ENCODE results near the gene KDM6A. TPM values are rescaled to one million over a fixed set of nuclear protein-coding genes. Genes with fewer than 3 reads are reported as not detected.
"Not testable (repeated sequence)": the region's sequence is repeated elsewhere in the genome, so short reads cannot be mapped to it uniquely, and the experiment has no call there.

Gene KDM6A
- total and polyA plus RNA-seq, 9 of the 15 experiments (the other 6 are each of a cell fraction or from before 2014, with no cell fraction given): 8.4 to 34.3 (median 22.9) TPM

DNA sequence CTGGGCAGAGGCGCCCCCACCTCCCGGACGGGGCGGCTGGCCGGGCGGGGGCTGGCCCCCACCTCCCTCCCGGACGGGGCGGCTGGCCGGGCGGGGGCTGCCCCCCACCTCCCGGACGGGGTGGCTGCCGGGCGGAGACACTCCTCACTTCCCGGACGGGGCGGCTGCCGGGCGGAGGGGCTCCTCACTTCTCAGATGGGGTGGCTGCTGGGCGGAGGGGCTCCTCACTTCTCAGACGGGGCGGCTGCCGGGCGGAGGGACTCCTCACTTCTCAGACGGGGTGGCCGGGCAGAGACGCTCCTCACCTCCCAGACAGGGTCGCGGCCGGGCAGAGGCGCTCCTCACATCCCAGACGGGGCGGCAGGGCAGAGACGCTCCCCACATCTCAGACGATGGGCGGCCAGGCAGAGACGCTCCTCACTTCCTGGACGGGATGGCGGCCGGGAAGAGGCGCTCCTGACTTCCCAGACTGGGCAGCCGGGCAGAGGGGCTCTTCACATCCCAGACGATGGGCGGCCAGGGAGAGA, 38.1 kb downstream of the KDM6A start:
- in situ Hi-C loops (cut with MboI); H3K9ac ChIP-seq (ENCODE audit: insufficient read depth in 1 of 2, low read depth in 2 of 2, low read length in 2 of 2); POLR2A ChIA-PET; H3K27me3 ChIP-seq (ENCODE audit: control insufficient read depth in 2 of 2, insufficient read depth in 2 of 2, low read length in 2 of 2); H3K27ac ChIP-seq (ENCODE audit: extremely low read depth, low read depth, low read length); H3K36me3 ChIP-seq (ENCODE audit: control insufficient read depth, insufficient read depth, low read length); H3K9me3 ChIP-seq (replicated peaks; ENCODE audit: control insufficient read depth, insufficient read depth, low read depth, low read length); H3K9me1 ChIP-seq (ENCODE audit: control insufficient read depth, insufficient read depth, low read length); ATAC-seq; BruUV-seq (replicated peaks); CTCF ChIA-PET (ENCODE audit: low intra/inter-chr PET ratio); FAIRE-seq; DNase-seq (ENCODE audit: extremely low read depth in 1 of 4, low spot score in 3 of 4); H3K4me2 ChIP-seq (ENCODE audit: insufficient read depth, low read length); H3K4me3 ChIP-seq; H2AFZ ChIP-seq (ENCODE audit: low read depth, low read length): not testable (repeated sequence)
- H4K20me1 ChIP-seq (replicated peaks; ENCODE audit: control insufficient read depth, insufficient read depth, low read length): peaks cover 15% of the 10 kb centered on the region; the same call in 1 of the 2 replicates
- peaks cover 89% of the 10 kb centered on the region for H3K79me2 ChIP-seq (ENCODE audit: control insufficient read depth, insufficient read depth, low read length)
- WGBS (ENCODE audit: insufficient coverage, low coverage, missing lambda C conversion rate): 92% methylated on average over 5 of the region's 45 CpGs
- TF ChIP-seq, protein P1, sequence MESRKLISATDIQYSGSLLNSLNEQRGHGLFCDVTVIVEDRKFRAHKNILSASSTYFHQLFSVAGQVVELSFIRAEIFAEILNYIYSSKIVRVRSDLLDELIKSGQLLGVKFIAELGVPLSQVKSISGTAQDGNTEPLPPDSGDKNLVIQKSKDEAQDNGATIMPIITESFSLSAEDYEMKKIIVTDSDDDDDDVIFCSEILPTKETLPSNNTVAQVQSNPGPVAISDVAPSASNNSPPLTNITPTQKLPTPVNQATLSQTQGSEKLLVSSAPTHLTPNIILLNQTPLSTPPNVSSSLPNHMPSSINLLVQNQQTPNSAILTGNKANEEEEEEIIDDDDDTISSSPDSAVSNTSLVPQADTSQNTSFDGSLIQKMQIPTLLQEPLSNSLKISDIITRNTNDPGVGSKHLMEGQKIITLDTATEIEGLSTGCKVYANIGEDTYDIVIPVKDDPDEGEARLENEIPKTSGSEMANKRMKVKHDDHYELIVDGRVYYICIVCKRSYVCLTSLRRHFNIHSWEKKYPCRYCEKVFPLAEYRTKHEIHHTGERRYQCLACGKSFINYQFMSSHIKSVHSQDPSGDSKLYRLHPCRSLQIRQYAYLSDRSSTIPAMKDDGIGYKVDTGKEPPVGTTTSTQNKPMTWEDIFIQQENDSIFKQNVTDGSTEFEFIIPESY (CRISPR knock-in tag; IDR thresholded peaks at IDR 0.05): peak; percentile 78
- peaks cover 17 to 49% of the 10 kb centered on the region in 2 experiments for H3K4me1 ChIP-seq (replicated peaks in 1 of 2; ENCODE audit: control insufficient read depth in 2 of 2, insufficient read depth in 2 of 2, low read length in 2 of 2)
- intact Hi-C loops (cut with micrococcal nuclease): loop anchor here (10.0 kb wide), 1 partner anchor 154 kb away; no protein-coding TSS in a partner anchor
